Trophoblast cell (in vitro differentiated cells and primary cell): ENCODE results near the gene PLA2G7. TPM values are rescaled to one million over a fixed set of nuclear protein-coding genes. Genes with fewer than 3 reads are reported as not detected.

ENCODE experiments used
- DNase-seq, 2 donors: peaks; one replicate each; pipeline ENCODE4 v3.0.0-alpha.2; 2016
- H2AFZ ChIP-seq: 2 replicates; pipeline ENCODE4 v1.6.1; 2013; ENCODE audit warnings: low read length, moderate library complexity, mild to moderate bottlenecking; ENCODE audit not compliant: insufficient read depth, poor library complexity
- H2AK5ac ChIP-seq: 2 replicates; pipeline ENCODE4 v1.6.1; 2013; ENCODE audit warnings: mild to moderate bottlenecking, low read length
- H2BK120ac ChIP-seq: 2 replicates; pipeline ENCODE4 v1.6.1; 2013; ENCODE audit warnings: low read length, mild to moderate bottlenecking, moderate library complexity; ENCODE audit not compliant: insufficient read depth, poor library complexity
- H2BK12ac ChIP-seq: 2 replicates; pipeline ENCODE4 v1.6.1; 2013; ENCODE audit warnings: mild to moderate bottlenecking, low read length, moderate library complexity
- H2BK5ac ChIP-seq: 2 replicates; pipeline ENCODE4 v1.6.1; 2013; ENCODE audit warnings: low read length, low read depth, moderate library complexity, mild to moderate bottlenecking; ENCODE audit not compliant: poor library complexity
- H3K14ac ChIP-seq: 2 replicates; pipeline ENCODE4 v1.6.1; 2013; ENCODE audit warnings: mild to moderate bottlenecking, low read length
- H3K18ac ChIP-seq: 2 replicates; pipeline ENCODE4 v1.6.1; 2013; ENCODE audit warnings: mild to moderate bottlenecking, low read length
- H3K23ac ChIP-seq: 2 replicates; pipeline ENCODE4 v1.6.1; 2013; ENCODE audit warnings: low read length
- H3K27ac ChIP-seq: 2 replicates; pipeline ENCODE4 v1.5.1; 2013; ENCODE audit warnings: low read depth, mild to moderate bottlenecking, inconsistent platforms, low read length, moderate library complexity
- H3K27me3 ChIP-seq: 2 replicates; pipeline ENCODE4 v1.6.1; 2013; ENCODE audit warnings: inconsistent platforms, mild to moderate bottlenecking, low read length, moderate library complexity; ENCODE audit not compliant: insufficient read depth
- H3K36me3 ChIP-seq, 2 experiments: 1 replicate in 1 of 2; 2 replicates in 1 of 2; pipeline ENCODE4 v1.6.1; 2013; ENCODE audit warnings: low read length in 2 of 2, mild to moderate bottlenecking in 2 of 2, moderate library complexity in 1 of 2; ENCODE audit not compliant: insufficient read depth in 2 of 2, control insufficient read depth in 1 of 2
- H3K4ac ChIP-seq: 2 replicates; pipeline ENCODE4 v1.6.1; 2013; ENCODE audit warnings: low read depth, mild to moderate bottlenecking, low read length, moderate library complexity
- H3K4me1 ChIP-seq, 2 experiments: 1 replicate in 1 of 2; 2 replicates in 1 of 2; pipeline ENCODE4 v1.6.1; 2013; ENCODE audit warnings: low read length in 2 of 2, mild to moderate bottlenecking in 2 of 2, moderate library complexity in 1 of 2; ENCODE audit not compliant: insufficient read depth in 2 of 2, control insufficient read depth in 1 of 2
- H3K4me2 ChIP-seq: 2 replicates; pipeline ENCODE4 v1.6.1; 2013; ENCODE audit warnings: inconsistent platforms, mild to moderate bottlenecking, low read length, moderate library complexity
- H3K4me3 ChIP-seq: 2 replicates; pipeline ENCODE4 v1.5.1; 2013; ENCODE audit warnings: mild to moderate bottlenecking, low read depth, low read length, inconsistent platforms
- H3K79me1 ChIP-seq: one replicate; pipeline ENCODE4 v1.6.1; 2013; ENCODE audit warnings: low read length
- H3K79me2 ChIP-seq: 2 replicates; pipeline ENCODE4 v1.6.1; 2013; ENCODE audit warnings: low read length, mild to moderate bottlenecking; ENCODE audit not compliant: control insufficient read depth, insufficient read depth, poor library complexity
- H3K9ac ChIP-seq: 2 replicates; pipeline ENCODE4 v1.6.1; 2013; ENCODE audit warnings: mild to moderate bottlenecking, low read length
- H3K9me3 ChIP-seq: 2 replicates; pipeline ENCODE4 v1.6.1; 2013; ENCODE audit warnings: low read depth, mild to moderate bottlenecking, control low read depth, inconsistent platforms, low read length; ENCODE audit not compliant: insufficient read depth
- H4K12ac ChIP-seq: 2 replicates; pipeline ENCODE4 v1.6.1; 2013; ENCODE audit warnings: low read depth, mild to moderate bottlenecking, low read length, moderate library complexity
- H4K8ac ChIP-seq: 2 replicates; pipeline ENCODE4 v1.6.1; 2013; ENCODE audit warnings: low read depth, mild to moderate bottlenecking, low read length, moderate library complexity
- H4K91ac ChIP-seq: one replicate; pipeline ENCODE4 v1.6.1; 2013; ENCODE audit warnings: low read depth, mild to moderate bottlenecking, low read length, moderate library complexity
- WGBS: extraction: QIAGEN DNeasy Blood & Tissue Kit; methylation state at CpG from one replicate; pipeline ENCODE4 v1.1.7; 2013; ENCODE audit warnings: missing lambda C conversion rate; ENCODE audit not compliant: insufficient read length, insufficient coverage; ENCODE audit errors: extremely low coverage; 5-methylcytosine and 5-hydroxymethylcytosine counted together
- polyA plus RNA-seq: library from polyadenylated mRNA; stranded (reverse); fragments of 200-250 nt; gene quantifications from 2 replicates; pipeline ENCODE4 v1.2.3, GENCODE V29; 2013

Gene PLA2G7
- 0.38 and 0.42 TPM in 2 replicates for polyA plus RNA-seq

- Histone ChIP-seq H4K91ac (no peak within 1 kb of the TSS), H3K4me3 (peak within 1 kb of the TSS; percentile 76), H2AK5ac (no peak within 1 kb of the TSS), H4K8ac (no peak within 1 kb of the TSS), H3K4me1 (peaks cover 3 to 10% of the 10 kb centered on the region in 2 experiments), H3K9ac (peak within 1 kb of the TSS; percentile 31), H3K18ac (no peak within 1 kb of the TSS), H3K27ac (no peak within 1 kb of the TSS), H2BK5ac (no peak within 1 kb of the TSS), H4K12ac (no peak within 1 kb of the TSS), H3K27me3 (peaks cover 5% of the 10 kb centered on the region), H3K9me3 (no peaks in the 10 kb centered on the region), H3K4me2 (peak within 1 kb of the TSS; percentile 97), H3K4ac (no peak within 1 kb of the TSS), H3K14ac (no peak within 1 kb of the TSS), H3K23ac (no peak within 1 kb of the TSS), H2BK120ac (no peak within 1 kb of the TSS), H2BK12ac (no peak within 1 kb of the TSS), H3K79me2 (no peaks in the 10 kb centered on the region), H2AFZ (peak within 1 kb of the TSS; percentile 24), H3K36me3 (no peaks in the 10 kb centered on the region), H3K79me1 (no peaks in the 10 kb centered on the region)
- peak; percentile 50 to 73 for DNase-seq
- WGBS, result no CpG with 5 or more reads among the region's 73 CpGs
These were observed at the start of gene PLA2G7 for GRCh38 chr6:46734867-46735719. TSS of gene PLA2G7 (minus strand) at chr6:46735375. CDS start at chr6:46722891, 12,484 bp downstream.

DNA sequence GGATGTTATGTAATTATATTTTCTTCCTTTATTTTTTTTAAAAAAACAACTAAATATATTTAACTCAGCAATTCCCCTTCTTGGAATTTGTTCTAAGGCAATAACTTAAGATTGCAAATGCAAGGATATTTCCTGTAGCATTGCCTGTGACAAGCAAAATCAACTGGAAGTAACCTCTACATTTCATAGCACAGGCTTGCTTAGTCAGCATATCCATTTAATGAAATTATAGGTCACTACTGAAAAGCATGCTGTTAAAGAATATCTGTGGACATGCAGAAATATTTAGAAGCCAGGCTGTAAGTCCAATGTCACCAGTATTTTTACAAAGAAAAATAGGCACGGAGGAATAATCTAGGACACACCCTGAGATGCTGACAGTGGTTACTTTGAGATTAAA is 49.4 kb upstream of the PLA2G7 start:
- Histone ChIP-seq H3K18ac (no peak overlapping the region), H3K36me3 (no peaks in the 10 kb centered on the region), H3K4me1 (no peaks in the 10 kb centered on the region), H3K23ac (no peak overlapping the region), H3K79me2 (no peaks in the 10 kb centered on the region), H3K4ac (no peak overlapping the region), H2AK5ac (no peak overlapping the region), H4K8ac (no peak overlapping the region), H2BK120ac (no peak overlapping the region), H4K12ac (no peak overlapping the region), H2BK5ac (no peak overlapping the region), H2BK12ac (no peak overlapping the region), H3K9ac (no peak overlapping the region), H3K4me3 (no peak overlapping the region), H3K27ac (no peak overlapping the region), H3K9me3 (no peaks in the 10 kb centered on the region), H3K79me1 (no peaks in the 10 kb centered on the region), H3K14ac (no peak overlapping the region), H2AFZ (no peak overlapping the region), H4K91ac (no peak overlapping the region), H3K4me2 (no peak overlapping the region), H3K27me3 (no peaks in the 10 kb centered on the region)
- no peak for DNase-seq
- WGBS, result no CpG with 5 or more reads among the region's 1 CpG

GRCh38 chr6:46781478-46782378 is 46.6 kb upstream of the PLA2G7 start:
- Histone ChIP-seq H3K18ac (no peak overlapping the region), H4K12ac (no peak overlapping the region), H3K9me3 (no peaks in the 10 kb centered on the region), H3K9ac (no peak overlapping the region), H3K14ac (no peak overlapping the region), H2BK5ac (no peak overlapping the region), H3K4me3 (no peak overlapping the region), H3K4ac (no peak overlapping the region), H4K91ac (no peak overlapping the region), H3K4me2 (no peak overlapping the region), H4K8ac (no peak overlapping the region), H3K79me2 (no peaks in the 10 kb centered on the region), H3K36me3 (no peaks in the 10 kb centered on the region), H3K27ac (no peak overlapping the region), H3K4me1 (no peaks in the 10 kb centered on the region), H2AFZ (no peak overlapping the region), H3K23ac (no peak overlapping the region), H2AK5ac (no peak overlapping the region), H2BK120ac (no peak overlapping the region), H2BK12ac (no peak overlapping the region), H3K27me3 (no peaks in the 10 kb centered on the region), H3K79me1 (no peaks in the 10 kb centered on the region)
- DNase-seq, result peak; percentile 66 to 92
- WGBS, result no CpG with 5 or more reads among the region's 6 CpGs

DNA sequence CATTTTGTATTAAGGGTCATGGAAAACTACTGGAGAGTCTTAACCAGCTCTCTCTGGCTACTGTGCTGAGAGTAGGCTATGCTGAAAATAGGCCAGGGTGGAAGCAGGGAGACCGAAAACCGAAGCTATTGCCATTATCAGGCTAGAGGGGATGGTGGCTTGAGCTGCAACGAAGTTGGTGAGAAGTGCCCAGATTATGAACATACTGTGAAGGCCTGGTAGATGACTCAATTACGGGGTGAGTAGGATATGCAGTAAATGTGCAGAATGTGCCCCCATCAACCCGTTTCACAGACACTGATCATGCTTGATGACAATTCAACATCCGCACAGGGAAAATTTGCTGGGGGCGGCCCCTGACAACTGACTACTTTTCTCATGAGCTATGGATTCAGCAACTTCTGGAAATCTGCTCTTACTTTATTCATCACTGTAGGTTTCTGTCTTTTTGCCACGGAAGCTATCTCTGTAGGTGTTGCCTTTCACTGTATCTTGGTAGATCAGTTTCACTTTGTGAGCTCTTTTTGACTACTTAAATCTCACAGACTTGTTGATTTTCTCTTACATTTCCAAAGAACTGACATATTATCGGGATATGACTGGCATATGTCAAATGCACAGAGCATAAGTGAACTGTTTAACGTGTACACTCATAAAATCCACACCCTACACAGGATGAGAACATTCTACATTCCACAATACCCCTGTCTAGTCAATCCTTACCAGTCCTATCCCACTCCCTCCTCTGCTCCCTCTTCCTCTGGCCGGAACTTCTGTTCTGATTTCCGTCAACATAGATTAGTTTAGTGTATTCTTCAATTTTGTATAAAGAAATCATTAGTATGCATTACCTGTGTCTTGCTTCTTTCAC is 42.5 kb upstream of the PLA2G7 start:
- no peak overlapping the region for H2BK5ac ChIP-seq
- H3K14ac ChIP-seq, result no peak overlapping the region
- H3K4me1 ChIP-seq, result no peaks in the 10 kb centered on the region
- no peaks in the 10 kb centered on the region for H3K79me2 ChIP-seq
- H2AK5ac ChIP-seq, result no peak overlapping the region
- peak; percentile 90 for DNase-seq
- no CpG with 5 or more reads among the region's 12 CpGs for WGBS
- H3K23ac ChIP-seq, result no peak overlapping the region
- no peak overlapping the region for H2AFZ ChIP-seq
- no peak overlapping the region for H4K12ac ChIP-seq
- no peak overlapping the region for H3K18ac ChIP-seq
- no peak overlapping the region for H3K4me2 ChIP-seq
- no peak overlapping the region for H2BK12ac ChIP-seq
- H3K4ac ChIP-seq, result no peak overlapping the region
- H3K4me3 ChIP-seq, result no peak overlapping the region
- no peak overlapping the region for H3K27ac ChIP-seq
- H4K91ac ChIP-seq, result no peak overlapping the region
- H3K36me3 ChIP-seq, result no peaks in the 10 kb centered on the region
- H4K8ac ChIP-seq, result no peak overlapping the region
- H2BK120ac ChIP-seq, result no peak overlapping the region
- H3K27me3 ChIP-seq, result no peaks in the 10 kb centered on the region
- no peaks in the 10 kb centered on the region for H3K79me1 ChIP-seq
- no peak overlapping the region for H3K9ac ChIP-seq
- H3K9me3 ChIP-seq, result no peaks in the 10 kb centered on the region
